ENCODE data around the gene AKR1B1.

DNA sequence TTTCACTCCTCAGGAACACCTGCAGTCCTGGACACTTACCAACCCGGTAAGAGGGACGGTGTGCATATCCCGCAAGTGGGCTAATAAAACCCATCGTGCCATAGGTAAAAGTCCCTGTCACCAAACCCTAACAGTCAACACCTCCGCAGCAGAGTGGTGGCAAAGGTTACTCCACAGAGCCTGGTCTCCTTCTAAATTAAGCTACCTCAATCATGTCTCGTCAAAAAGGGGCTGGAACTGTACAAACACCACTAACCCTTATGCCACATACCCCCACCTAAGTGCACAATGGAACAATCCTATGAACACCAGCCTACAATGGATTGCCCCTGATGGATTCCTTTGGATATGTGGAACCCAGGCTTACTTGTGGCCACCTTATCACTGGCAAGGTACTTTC is 9.6 kb upstream of the AKR1B1 start:
- TF ChIP-seq NR0B1 (IDR thresholded peaks at IDR 0.05; ENCODE audit: partially characterized antibody), result no peak
- TF ChIP-seq CHD1 (IDR thresholded peaks at IDR 0.05; ENCODE audit: low read length), result no peak
- TF ChIP-seq CGGBP1 (CRISPR knock-in tag; IDR thresholded peaks at IDR 0.05), result no peak
